ENCODE measurements around the gene LRRN2. TPM values are rescaled to one million over a fixed set of nuclear protein-coding genes. Genes with fewer than 3 reads are reported as not detected.

LRRN2 gene
- total RNA-seq, 4 donors from 2014 or later, result 0.10 to 0.32 TPM; not detected in 2

DNA sequence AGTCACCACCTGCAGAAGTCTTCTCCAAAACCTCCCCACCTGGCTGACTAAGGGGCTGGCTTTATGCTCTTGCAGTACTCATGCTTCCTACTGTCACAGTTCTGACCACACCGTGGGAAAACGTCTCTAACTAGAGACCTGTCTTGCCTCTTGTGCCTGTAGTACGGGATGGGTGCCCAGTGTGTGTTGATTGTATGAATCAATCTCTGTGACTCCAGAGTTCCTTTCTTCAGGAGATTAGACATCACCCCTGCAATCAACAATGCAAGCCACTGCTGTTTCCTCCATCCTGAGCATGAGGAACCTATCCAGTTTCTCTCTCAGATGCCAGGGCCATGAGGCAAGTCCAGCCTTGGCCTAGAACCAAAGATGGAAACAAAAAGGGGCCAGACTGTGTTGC, 64.1 kb downstream of the LRRN2 start:
- intact Hi-C loops (cut with DNase I; ENCODE audit: low total_unique reads), result no loop called here
- no peak for DNase-seq (ENCODE audit: low spot score in 2 of 2)
- WGBS, 2 donors, result 78 to 82% methylated on average over 3 of the region's 3 CpGs
- H3K4me3 ChIP-seq (ENCODE audit: low read depth, poor library complexity, severe bottlenecking), result no peak overlapping the region
- TF ChIP-seq POLR2A (IDR thresholded peaks at IDR 0.05), result no peak
- TF ChIP-seq, protein P1, sequence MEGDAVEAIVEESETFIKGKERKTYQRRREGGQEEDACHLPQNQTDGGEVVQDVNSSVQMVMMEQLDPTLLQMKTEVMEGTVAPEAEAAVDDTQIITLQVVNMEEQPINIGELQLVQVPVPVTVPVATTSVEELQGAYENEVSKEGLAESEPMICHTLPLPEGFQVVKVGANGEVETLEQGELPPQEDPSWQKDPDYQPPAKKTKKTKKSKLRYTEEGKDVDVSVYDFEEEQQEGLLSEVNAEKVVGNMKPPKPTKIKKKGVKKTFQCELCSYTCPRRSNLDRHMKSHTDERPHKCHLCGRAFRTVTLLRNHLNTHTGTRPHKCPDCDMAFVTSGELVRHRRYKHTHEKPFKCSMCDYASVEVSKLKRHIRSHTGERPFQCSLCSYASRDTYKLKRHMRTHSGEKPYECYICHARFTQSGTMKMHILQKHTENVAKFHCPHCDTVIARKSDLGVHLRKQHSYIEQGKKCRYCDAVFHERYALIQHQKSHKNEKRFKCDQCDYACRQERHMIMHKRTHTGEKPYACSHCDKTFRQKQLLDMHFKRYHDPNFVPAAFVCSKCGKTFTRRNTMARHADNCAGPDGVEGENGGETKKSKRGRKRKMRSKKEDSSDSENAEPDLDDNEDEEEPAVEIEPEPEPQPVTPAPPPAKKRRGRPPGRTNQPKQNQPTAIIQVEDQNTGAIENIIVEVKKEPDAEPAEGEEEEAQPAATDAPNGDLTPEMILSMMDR (IDR thresholded peaks at IDR 0.05), result no peak

DNA sequence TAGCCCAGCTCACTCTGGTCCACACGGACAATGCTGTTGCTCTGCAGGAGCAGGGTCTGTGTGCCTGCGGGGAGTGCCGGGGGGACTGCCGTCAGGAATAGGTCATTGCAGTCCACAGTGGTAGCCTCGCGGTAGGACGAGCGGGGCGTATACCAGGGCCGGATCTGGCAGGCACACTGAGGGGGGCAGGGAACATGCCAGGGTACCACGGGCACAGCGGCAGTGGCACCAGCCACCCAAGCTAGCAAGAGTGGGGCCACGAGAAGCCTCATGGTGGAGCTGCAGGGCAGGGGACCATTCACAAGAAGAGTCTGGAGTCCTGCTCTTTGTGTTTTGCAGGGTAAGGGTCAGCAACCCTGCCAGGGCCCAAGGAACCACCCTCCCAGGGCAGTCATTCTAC, 65.8 kb downstream of the LRRN2 start:
- no peak for DNase-seq (ENCODE audit: low spot score in 2 of 2)
- H3K4me3 ChIP-seq (ENCODE audit: low read depth, poor library complexity, severe bottlenecking), result no peak overlapping the region
- TF ChIP-seq, protein P1 (IDR thresholded peaks at IDR 0.05), result no peak
- no peak for TF ChIP-seq POLR2A (IDR thresholded peaks at IDR 0.05)
- intact Hi-C loops (cut with DNase I; ENCODE audit: low total_unique reads), result no loop called here
- WGBS, 2 donors, result 90 to 95% methylated on average over 13 of the region's 13 CpGs

DNA sequence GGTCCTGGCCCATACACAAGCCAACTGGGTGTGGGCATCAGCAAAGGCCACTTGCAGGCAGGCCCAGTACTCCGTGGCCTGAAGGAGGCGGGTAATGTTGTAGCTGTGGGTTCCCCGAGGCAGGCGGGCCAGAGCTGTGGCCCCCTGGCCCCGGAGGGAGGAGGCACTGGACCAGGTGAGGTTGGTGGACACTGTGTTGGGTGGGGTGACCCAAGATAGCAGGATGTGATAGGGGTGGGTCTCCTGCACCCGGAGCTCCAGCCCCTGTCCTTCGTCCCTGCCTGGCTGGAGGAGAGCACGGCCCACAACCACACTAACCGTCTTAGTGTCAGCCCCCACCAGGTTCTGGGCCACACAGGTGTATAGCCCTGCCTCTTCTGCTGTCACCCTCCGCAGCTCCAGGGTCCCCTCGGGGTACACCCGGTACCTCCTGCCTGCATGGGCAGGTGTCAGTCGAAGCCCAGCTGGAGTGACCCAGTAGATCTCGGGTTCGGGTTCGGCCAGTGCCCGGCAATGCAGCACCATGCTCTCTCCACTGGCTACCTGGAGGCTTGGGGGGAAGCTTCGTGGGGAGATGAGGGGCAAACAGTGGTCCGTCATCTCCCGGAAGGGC, 67.3 kb downstream of the LRRN2 start:
- TF ChIP-seq, protein P1 (IDR thresholded peaks at IDR 0.05), result no peak
- no peak for TF ChIP-seq POLR2A (IDR thresholded peaks at IDR 0.05)
- intact Hi-C loops (cut with DNase I; ENCODE audit: low total_unique reads), result no loop called here
- 87 to 91% methylated on average over 19 of the region's 20 CpGs for WGBS, 2 donors

DNA sequence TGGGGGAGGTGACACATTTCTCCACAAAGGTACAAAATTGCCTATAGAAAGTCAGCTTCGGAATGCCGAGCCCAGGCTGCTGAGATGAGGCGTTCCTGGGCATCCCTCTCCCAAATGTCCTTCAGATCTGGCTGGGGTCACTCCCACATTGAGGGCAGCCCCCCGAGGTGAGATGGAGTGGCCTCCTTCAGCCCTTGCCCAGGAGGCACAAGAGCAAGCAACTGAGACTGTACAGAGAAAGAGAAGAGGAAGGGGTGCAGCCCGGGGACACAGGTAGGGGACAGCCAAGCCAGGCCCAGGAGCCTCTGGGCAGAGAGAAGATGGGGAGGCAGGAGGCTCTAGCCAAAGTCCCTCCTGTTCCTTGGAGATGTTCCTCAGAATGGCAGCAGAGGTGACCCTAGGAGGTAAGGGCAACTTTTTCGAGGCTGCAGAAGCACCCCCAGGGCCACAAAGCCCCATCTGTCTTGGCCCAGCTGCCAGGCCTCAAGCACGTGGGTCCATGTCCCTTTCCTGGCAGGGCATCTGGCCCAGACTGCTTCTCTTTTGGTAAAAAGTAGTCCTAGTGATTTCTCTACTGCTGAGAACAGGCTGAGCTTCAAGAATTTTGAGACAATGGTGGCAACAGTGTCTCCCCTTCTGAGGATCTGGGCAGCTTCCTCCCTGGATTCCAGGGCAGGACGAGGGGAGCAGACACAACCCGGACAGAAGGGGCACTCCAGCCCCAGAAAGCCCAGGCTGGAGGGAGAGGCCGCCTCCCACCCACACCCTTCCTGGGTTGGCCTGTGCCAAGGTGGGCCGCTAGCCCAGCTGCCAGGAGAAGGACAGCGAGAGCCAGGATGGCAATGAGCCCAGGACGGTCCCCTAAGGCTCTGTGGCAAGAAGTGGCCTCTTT, 68.0 kb downstream of the LRRN2 start:
- WGBS, 2 donors, result 72 to 78% methylated on average over 13 of the region's 13 CpGs
- TF ChIP-seq, protein P1 (IDR thresholded peaks at IDR 0.05), result no peak
- no peak for TF ChIP-seq POLR2A (IDR thresholded peaks at IDR 0.05)
- intact Hi-C loops (cut with DNase I; ENCODE audit: low total_unique reads), result no loop called here
- no peak for DNase-seq (ENCODE audit: low spot score in 2 of 2)
- no peak overlapping the region for H3K4me3 ChIP-seq (ENCODE audit: low read depth, poor library complexity, severe bottlenecking)

More for the DNA sequence above, 67.3 kb downstream of the LRRN2 start:
- H3K4me3 ChIP-seq (ENCODE audit: low read depth, poor library complexity, severe bottlenecking), result no peak overlapping the region
- no peak for DNase-seq (ENCODE audit: low spot score in 2 of 2)

DNA sequence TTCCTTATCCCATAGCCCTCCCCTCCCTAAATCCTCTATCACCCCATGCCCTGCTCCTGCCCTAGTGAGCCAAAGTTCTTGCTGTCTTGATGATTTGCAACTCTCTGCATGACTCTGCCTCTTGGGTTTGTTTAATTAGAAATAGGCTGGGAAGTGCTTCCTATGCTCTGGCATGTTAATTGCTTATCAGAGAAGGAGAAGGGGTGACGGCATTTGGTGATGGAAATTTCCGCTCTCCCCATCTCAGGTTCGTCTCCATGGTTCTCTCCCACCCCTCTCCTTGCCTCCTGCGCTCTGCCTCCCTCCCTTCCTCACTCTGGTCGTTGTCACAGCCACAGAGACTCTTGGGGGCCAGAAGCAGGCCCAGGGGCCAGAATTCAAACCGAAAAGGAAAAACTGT, 68.9 kb downstream of the LRRN2 start:
- intact Hi-C loops (cut with DNase I; ENCODE audit: low total_unique reads), result no loop called here
- 73 to 79% methylated on average over 6 of the region's 6 CpGs for WGBS, 2 donors
- no peak for DNase-seq (ENCODE audit: low spot score in 2 of 2)
- H3K4me3 ChIP-seq (ENCODE audit: low read depth, poor library complexity, severe bottlenecking), result no peak overlapping the region
- TF ChIP-seq, protein P1 (IDR thresholded peaks at IDR 0.05), result no peak
- no peak for TF ChIP-seq POLR2A (IDR thresholded peaks at IDR 0.05)

Data from lower leg skin (tissue), 4 donors.